Measurements from ENCODE around the gene DIAPH2. TPM values are rescaled to one million over a fixed set of nuclear protein-coding genes. Genes with fewer than 3 reads are reported as not detected.

Gene DIAPH2
- total and polyA plus RNA-seq, 9 of the 15 experiments (the other 6 are each of a cell fraction or from before 2014, with no cell fraction given) = 0.01 to 0.18 (median 0.07) TPM; not detected in 1

GRCh38 chrX:96756491-96756890 lies 71.8 kb downstream of the DIAPH2 start (continued):
- TF ChIP-seq HINFP (tag; conservative IDR thresholded peaks at IDR 0.05; ENCODE audit: low read depth) = no peak
- TF ChIP-seq GATAD2B (IDR thresholded peaks at IDR 0.05; ENCODE audit: borderline replicate concordance) = no peak

- BruUV-seq (replicated peaks) = no TSS peak
- Histone ChIP-seq H3K9me3 (replicated peaks; ENCODE audit: control insufficient read depth, insufficient read depth, low read depth, low read length) (no peaks in the 10 kb centered on the region), H3K4me2 (ENCODE audit: insufficient read depth, low read length) (no peak overlapping the region), H3K27ac (ENCODE audit: extremely low read depth, low read depth, low read length) (no peak overlapping the region), H3K4me3 (no peak overlapping the region), H3K27me3 (ENCODE audit: control insufficient read depth in 2 of 2, insufficient read depth in 2 of 2, low read length in 2 of 2) (no peaks in the 10 kb centered on the region), H3K36me3 (ENCODE audit: control insufficient read depth, insufficient read depth, low read length) (no peaks in the 10 kb centered on the region), H4K20me1 (replicated peaks; ENCODE audit: control insufficient read depth, insufficient read depth, low read length) (no peaks in the 10 kb centered on the region), H3K9ac (ENCODE audit: insufficient read depth in 1 of 2, low read depth in 2 of 2, low read length in 2 of 2) (no peak overlapping the region), H2AFZ (ENCODE audit: low read depth, low read length) (no peak overlapping the region), H3K79me2 (ENCODE audit: control insufficient read depth, insufficient read depth, low read length) (no peaks in the 10 kb centered on the region), H3K9me1 (ENCODE audit: control insufficient read depth, insufficient read depth, low read length) (no peaks in the 10 kb centered on the region), H3K4me1 (replicated peaks in 1 of 2; ENCODE audit: control insufficient read depth in 2 of 2, insufficient read depth in 2 of 2, low read length in 2 of 2) (no peaks in the 10 kb centered on the region)
- DNase-seq (ENCODE audit: extremely low read depth in 1 of 4, low spot score in 3 of 4) (no peak), FAIRE-seq (no peak), ATAC-seq (no peak)
- 0% methylated on average over 4 of the region's 4 CpGs for WGBS (ENCODE audit: insufficient coverage, low coverage, missing lambda C conversion rate)
- intact Hi-C loops (cut with micrococcal nuclease) = no loop called here
- ChIA-PET CTCF (ENCODE audit: low intra/inter-chr PET ratio) (no interaction called here), POLR2A (no interaction called here)
- in situ Hi-C loops (cut with MboI) = no loop called here
- no peak for TF ChIP-seq ATF1 (CRISPR knock-in tag; IDR thresholded peaks at IDR 0.05)
- no peak for TF ChIP-seq ATF1 (tag; IDR thresholded peaks at IDR 0.05)
- no peak for TF ChIP-seq ZNF445 (CRISPR knock-in tag; IDR thresholded peaks at IDR 0.05; ENCODE audit: low read depth)
These were observed 76.9 kb downstream of the DIAPH2 start for GRCh38 chrX:96761566-96761965.
